ENCODE measurements around the gene HSPB8.

The HSPB8 gene

DNA sequence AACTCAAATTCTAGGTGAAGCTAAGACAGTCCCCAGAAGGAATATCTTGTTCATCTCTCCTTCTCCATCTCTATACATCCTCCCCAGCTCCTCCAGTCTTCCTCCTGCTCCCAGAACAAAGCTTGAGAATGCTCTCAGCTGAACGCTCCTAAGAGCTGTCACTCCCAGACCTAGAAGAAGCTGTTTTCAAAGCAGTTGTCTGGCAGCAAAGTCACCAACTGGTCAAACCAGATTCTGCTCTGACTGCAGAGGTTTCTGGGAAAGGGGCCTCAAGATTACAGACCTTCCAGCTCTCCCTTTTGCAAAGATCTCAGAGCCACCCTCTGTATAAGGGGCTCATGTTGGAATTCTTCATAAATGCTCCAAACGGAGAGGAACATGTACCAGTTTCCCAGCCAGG lies 9.6 kb upstream of the HSPB8 start:
- TF ChIP-seq, protein P1, sequence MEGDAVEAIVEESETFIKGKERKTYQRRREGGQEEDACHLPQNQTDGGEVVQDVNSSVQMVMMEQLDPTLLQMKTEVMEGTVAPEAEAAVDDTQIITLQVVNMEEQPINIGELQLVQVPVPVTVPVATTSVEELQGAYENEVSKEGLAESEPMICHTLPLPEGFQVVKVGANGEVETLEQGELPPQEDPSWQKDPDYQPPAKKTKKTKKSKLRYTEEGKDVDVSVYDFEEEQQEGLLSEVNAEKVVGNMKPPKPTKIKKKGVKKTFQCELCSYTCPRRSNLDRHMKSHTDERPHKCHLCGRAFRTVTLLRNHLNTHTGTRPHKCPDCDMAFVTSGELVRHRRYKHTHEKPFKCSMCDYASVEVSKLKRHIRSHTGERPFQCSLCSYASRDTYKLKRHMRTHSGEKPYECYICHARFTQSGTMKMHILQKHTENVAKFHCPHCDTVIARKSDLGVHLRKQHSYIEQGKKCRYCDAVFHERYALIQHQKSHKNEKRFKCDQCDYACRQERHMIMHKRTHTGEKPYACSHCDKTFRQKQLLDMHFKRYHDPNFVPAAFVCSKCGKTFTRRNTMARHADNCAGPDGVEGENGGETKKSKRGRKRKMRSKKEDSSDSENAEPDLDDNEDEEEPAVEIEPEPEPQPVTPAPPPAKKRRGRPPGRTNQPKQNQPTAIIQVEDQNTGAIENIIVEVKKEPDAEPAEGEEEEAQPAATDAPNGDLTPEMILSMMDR (IDR thresholded peaks at IDR 0.05; ENCODE audit: extremely low read depth, missing control alignments), result no peak
- no peak for DNase-seq (ENCODE audit: low spot score)

DNA sequence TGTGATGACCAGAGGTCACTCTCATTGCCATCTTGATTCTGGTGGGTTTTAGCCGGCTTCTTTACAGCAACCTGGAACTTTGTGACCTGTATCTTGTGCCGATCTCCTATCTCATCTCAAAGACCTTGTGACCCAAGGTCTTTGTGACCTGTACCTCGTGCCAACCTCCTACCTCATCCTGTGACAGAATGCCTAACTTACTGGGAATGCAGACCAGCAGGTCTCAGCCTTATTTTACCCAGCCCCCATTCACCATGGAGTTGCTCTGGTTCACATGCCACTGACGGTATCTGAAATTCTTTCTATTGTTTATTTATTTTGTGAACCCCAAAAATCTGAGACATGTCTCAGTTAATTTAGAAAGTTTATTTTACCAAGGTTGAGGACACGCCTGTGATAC lies 7.4 kb upstream of the HSPB8 start:
- TF ChIP-seq, protein P1 (IDR thresholded peaks at IDR 0.05; ENCODE audit: extremely low read depth, missing control alignments), result no peak
- no peak for DNase-seq (ENCODE audit: low spot score)

DNA sequence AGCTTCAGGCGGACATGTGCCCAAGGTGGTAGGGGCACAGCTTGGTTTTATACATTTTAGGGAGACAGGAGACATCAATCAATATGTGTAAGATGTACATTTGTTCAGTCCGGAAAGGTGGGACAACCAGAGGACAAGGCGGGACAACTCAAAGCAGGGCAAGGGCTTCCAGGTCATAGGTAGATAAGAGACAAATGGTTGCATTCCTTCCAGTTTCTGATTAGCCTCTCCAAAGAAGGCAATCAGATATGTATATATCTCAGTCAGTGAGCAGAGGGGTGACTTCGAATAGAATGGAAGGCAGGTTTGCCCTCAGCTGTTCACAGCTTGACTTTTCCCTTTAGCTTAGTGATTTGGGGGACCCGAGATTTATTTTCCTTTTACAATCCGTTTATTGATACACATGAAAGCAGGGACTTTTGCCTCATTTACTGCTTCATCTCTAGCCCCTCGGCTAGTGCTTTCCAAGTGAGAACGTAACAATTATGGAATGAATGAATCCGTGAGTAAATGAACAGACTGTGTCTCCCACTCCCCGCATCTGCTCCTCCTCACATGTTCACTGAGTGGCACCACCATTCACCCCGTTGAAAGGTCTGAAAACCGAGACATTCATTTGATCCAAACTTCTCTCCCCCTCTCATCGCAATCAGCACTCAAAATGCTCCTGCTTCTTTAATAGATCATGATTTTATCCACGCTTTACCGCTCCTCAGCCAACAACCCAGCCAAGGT lies 6.9 kb upstream of the HSPB8 start:
- TF ChIP-seq, protein P1 (IDR thresholded peaks at IDR 0.05; ENCODE audit: extremely low read depth, missing control alignments), result no peak
- DNase-seq (ENCODE audit: low spot score), result no peak

DNA sequence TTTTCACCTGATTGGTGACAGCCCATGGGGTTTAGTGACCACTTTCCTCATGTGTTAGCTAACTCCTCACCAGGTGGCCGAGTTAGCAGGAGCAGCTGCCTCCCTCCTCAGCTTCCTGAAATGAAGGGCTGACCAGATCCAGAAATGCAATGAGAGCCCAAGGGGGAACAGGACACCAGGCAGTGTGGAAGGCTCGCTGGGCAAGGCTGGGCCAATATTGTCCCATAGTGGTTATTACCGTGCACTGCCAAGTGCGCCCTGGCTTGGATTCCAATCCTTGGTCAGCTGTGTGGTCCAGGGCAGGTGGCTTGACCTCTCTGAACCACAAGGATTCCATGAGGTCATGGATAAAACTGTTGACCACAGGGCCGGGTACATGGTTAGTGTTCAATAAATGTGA lies 3.6 kb upstream of the HSPB8 start:
- TF ChIP-seq, protein P1 (IDR thresholded peaks at IDR 0.05; ENCODE audit: extremely low read depth, missing control alignments), result no peak
- no peak for DNase-seq (ENCODE audit: low spot score)

DNA sequence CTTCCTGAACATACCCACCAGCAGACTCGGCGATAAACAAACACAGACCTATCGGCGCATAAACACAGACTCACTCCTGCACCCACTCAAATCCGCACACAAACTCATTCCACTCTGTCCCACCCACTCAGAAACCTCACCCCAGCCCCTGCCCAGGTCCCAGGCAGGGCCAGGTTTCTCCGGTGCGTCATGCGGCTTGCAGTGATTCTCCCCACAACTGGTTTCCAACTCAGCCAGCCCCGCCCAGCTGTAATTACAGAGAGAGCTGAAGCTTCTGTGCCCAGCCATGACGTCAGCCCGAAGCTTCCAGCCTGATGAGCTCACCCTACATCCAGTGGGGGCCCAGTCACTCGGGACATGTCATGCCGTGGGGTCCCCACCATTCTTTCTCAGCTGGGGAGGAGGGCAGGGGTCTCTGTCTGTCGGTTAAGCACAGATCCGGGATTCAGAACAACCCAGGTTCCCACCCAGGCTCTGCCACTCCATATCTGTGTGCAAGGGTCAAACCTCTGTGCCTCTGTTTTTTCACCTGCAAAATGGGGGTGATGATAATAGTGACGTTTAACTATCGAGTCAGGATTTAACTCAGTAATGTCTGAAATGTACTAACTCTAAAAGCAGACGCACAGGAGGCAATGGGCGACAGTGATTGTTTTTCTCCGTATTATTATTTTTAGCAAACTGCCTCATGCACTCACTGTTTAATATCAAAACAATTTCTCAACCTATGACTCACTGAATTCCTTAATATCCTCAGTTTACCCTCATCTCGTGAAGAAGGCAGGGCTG lies 2.3 kb upstream of the HSPB8 start:
- TF ChIP-seq, protein P1 (IDR thresholded peaks at IDR 0.05; ENCODE audit: extremely low read depth, missing control alignments), result no peak
- DNase-seq (ENCODE audit: low spot score), result no peak

DNA sequence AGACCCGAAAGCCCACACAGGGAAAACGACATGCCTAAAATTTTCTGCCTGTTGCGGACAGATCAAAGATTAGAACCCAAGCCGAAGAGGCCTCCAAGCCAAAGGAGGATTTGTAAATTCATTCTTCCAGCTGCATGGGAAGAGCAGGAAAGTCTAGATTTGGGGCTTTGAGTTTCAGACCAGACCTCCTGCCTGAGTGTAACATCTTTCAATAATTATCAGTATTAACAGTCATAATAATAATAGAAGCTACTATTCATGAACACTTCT lies 1.7 kb upstream of the HSPB8 start:
- TF ChIP-seq, protein P1 (IDR thresholded peaks at IDR 0.05; ENCODE audit: extremely low read depth, missing control alignments), result no peak
- DNase-seq (ENCODE audit: low spot score), result no peak

DNA sequence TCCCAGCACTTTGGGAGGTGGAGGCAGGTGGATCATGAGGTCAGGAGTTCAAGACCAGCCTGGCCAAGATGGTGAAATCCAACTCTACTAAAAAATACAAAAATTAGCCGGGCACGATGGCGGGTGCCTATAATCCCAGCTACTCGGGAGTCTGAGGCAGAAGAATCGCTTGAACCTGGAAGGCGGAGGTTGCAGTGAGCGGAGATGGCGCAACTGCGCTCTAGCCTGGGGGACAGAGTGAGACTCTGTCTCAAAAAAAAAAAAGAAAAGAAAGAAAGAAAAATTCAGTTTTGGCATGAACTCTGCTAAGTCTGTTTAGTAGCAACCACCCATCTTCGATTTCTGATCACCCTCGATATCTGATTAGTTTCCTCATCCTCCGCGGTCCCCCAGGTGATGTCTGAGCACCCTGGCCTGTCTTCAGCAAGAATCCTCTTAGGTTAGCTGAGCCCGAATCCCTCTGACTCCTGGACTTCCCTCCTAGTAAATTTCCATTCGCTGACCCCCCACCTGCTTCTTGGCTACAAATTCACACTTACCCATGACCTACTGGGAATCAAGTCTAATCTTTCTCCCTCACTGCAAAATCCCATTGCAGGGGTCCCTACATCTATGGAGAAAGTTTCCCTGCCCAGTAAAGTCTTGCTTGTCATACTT lies 879 bp upstream of the HSPB8 start:
- TF ChIP-seq, protein P1 (IDR thresholded peaks at IDR 0.05; ENCODE audit: extremely low read depth, missing control alignments), result no peak

More for the DNA sequence above, 879 bp upstream of the HSPB8 start:
- DNase-seq (ENCODE audit: low spot score), result no peak
